B cell (primary cell): ENCODE measurements around the gene ECE1. TPM values are rescaled to one million over a fixed set of nuclear protein-coding genes. Genes with fewer than 3 reads are reported as not detected.

ENCODE experiments used
- ATAC-seq: fragments of 200-7000 bp; cut with Tn5 transposase; one replicate; pipeline ENCODE4 v1.10.0; 2021; ENCODE audit warnings: low read depth, mild to moderate bottlenecking, moderate number of reproducible peaks, moderate library complexity
- CTCF ChIA-PET: fragments of 350-600 bp; sonication (Branson Sonifier 250); formaldehyde crosslinking; loops from one replicate; lab custom pipeline; 2021; ENCODE audit warnings: antibody characterized with exemption, inconsistent platforms; lab: Charles Lee
- POLR2A ChIA-PET: fragments of 350-600 bp; sonication (Branson Sonifier 250); formaldehyde crosslinking; loops from one replicate; lab custom pipeline; 2021; ENCODE audit warnings: antibody characterized with exemption; lab: Charles Lee
- DNase-seq: peaks from one replicate; pipeline ENCODE4 v3.0.0; 2013
- H2AFZ ChIP-seq: 2 replicates; pipeline ENCODE4 v1.6.1; 2012; ENCODE audit warnings: mild to moderate bottlenecking, low read depth, low read length; ENCODE audit not compliant: insufficient read depth, poor library complexity, severe bottlenecking
- H3K27ac ChIP-seq, 2 donors: 1 replicate in 1 of 2; 2 replicates in 1 of 2; pipeline ENCODE4 v1.5.1; 2012 to 2013; ENCODE audit warnings: low read length in 2 of 2, mild to moderate bottlenecking in 2 of 2, moderate library complexity in 1 of 2
- H3K27me3 ChIP-seq, 4 experiments: fragments of 200-600 bp in 1 of 4; sonication (generic) in 1 of 4; replicated peaks in 1 of 4; 1 replicate in 2 of 4; 2 replicates in 2 of 4; pipeline versions ENCODE4 v1.6.1 to v1.7.0; 2013 to 2016; ENCODE audit warnings: low read length in 3 of 4, mild to moderate bottlenecking in 2 of 4, mixed read lengths in 1 of 4, moderate library complexity in 1 of 4; ENCODE audit not compliant: insufficient read depth in 4 of 4, control insufficient read depth in 3 of 4; ENCODE audit errors: control extremely low read depth in 1 of 4
- H3K36me3 ChIP-seq, 2 experiments: replicated peaks in 1 of 2; 1 replicate in 1 of 2; 2 replicates in 1 of 2; pipeline versions ENCODE4 v1.6.1 to v1.7.1; 2013; ENCODE audit warnings: low read length in 1 of 2; ENCODE audit not compliant: insufficient read depth in 2 of 2, control insufficient read depth in 1 of 2; ENCODE audit errors: control extremely low read depth in 1 of 2, extremely low read depth in 1 of 2
- H3K4me1 ChIP-seq, 2 donors: fragments of 200-600 bp in 1 of 2; sonication (generic) in 1 of 2; 1 replicate in 1 of 2; 2 replicates in 1 of 2; pipeline versions ENCODE4 v1.5.1 to v1.6.1; 2013 to 2017; ENCODE audit warnings: low read length in 2 of 2; ENCODE audit not compliant: control insufficient read depth in 2 of 2, insufficient read depth in 2 of 2
- H3K4me2 ChIP-seq: replicated peaks from 2 replicates; pipeline ENCODE3; 2012; ENCODE audit warnings: mild to moderate bottlenecking, low read depth, low read length; ENCODE audit not compliant: poor library complexity, severe bottlenecking
- H3K4me3 ChIP-seq, 5 experiments: fragments of 200-600 bp in 1 of 5; sonication (generic) in 1 of 5; 1 replicate in 3 of 5; 2 replicates in 2 of 5; pipeline versions ENCODE4 v1.5.1 to v1.7.0; 2011 to 2016; ENCODE audit warnings: low read length in 4 of 5, mild to moderate bottlenecking in 4 of 5, low read depth in 2 of 5, control low read depth in 1 of 5, moderate library complexity in 1 of 5; ENCODE audit not compliant: insufficient read depth in 1 of 5; ENCODE audit errors: control extremely low read depth in 1 of 5, extremely low read depth in 1 of 5
- H3K79me2 ChIP-seq: fragments of 200-600 bp; sonication (generic); one replicate; pipeline ENCODE4 v1.6.0; 2016; ENCODE audit warnings: low read length; ENCODE audit not compliant: control insufficient read depth, insufficient read depth
- H3K9ac ChIP-seq: fragments of 200-600 bp; sonication (generic); 2 replicates; pipeline ENCODE4 v1.6.1; 2017; ENCODE audit warnings: mild to moderate bottlenecking, low read length, moderate library complexity
- H3K9me3 ChIP-seq, 3 donors: one replicate each; pipeline versions ENCODE4 v1.6.1 to v1.7.1; 2013; ENCODE audit warnings: low read length in 2 of 3; ENCODE audit not compliant: control insufficient read depth in 2 of 3, insufficient read depth in 1 of 3; ENCODE audit errors: control extremely low read depth in 1 of 3
- H4K20me1 ChIP-seq: 2 replicates; pipeline ENCODE4 v1.6.0; 2012; ENCODE audit warnings: mild to moderate bottlenecking, low read length; ENCODE audit not compliant: insufficient read depth, control insufficient read depth, poor library complexity, severe bottlenecking
- H3K27ac Mint-ChIP-seq: one replicate; pipeline ENCODE4 v1.8.0; 2021; ENCODE audit warnings: mixed read lengths
- H3K27me3 Mint-ChIP-seq: one replicate; pipeline ENCODE4 v1.8.0; 2021; ENCODE audit warnings: mixed read lengths
- H3K4me1 Mint-ChIP-seq: one replicate; pipeline ENCODE4 v1.8.0; 2021; ENCODE audit warnings: mixed read lengths
- H3K4me3 Mint-ChIP-seq: one replicate; pipeline ENCODE4 v1.8.0; 2021; ENCODE audit warnings: mixed read lengths
- H3K9me3 Mint-ChIP-seq: one replicate; pipeline ENCODE4 v1.8.0; 2022; ENCODE audit warnings: mixed read lengths; ENCODE audit not compliant: insufficient read depth
- CTCF ChIP-seq: fragments of 200-600 bp; IDR thresholded peaks from one replicate; pipeline ENCODE4 v1.8.0; 2022; ENCODE audit warnings: antibody characterized with exemption, mild to moderate bottlenecking
- EZH2 ChIP-seq: IDR thresholded peaks from 2 replicates; pipeline ENCODE4 v1.6.1; 2012; ENCODE audit warnings: borderline replicate concordance, low read depth, mild to moderate bottlenecking, moderate library complexity, low read length; ENCODE audit not compliant: insufficient read depth, poor library complexity, severe bottlenecking
- WGBS: methylation state at CpG from one replicate; pipeline ENCODE4 v1.1.5; 2013; ENCODE audit warnings: missing lambda C conversion rate; ENCODE audit not compliant: insufficient coverage; 5-methylcytosine and 5-hydroxymethylcytosine counted together
- intact Hi-C: fragments of 100-400 bp; cut with micrococcal nuclease; formaldehyde crosslinking; loops from one replicate; pipeline ENCODE4 v1.10.0; 2022
- polyA plus RNA-seq: library from polyadenylated mRNA; depleted of rRNA; stranded (reverse); fragments of >200 nt; gene quantifications from 2 replicates; pipeline ENCODE4 v1.2.3, GENCODE V29; 2012
- total RNA-seq, 2 donors: library from RNA; stranded (reverse); fragments of 120-200 nt in 1 of 2; gene quantifications; 1 replicate in 1 of 2; 2 replicates in 1 of 2; pipeline versions ENCODE4 v1.2.3 to v1.2.4, GENCODE V29; 2013 to 2022

The ECE1 gene
- total and polyA plus RNA-seq, 2 donors (not counting 1 experiment from before 2014, with no cell fraction given), result 46.7 to 133 TPM

- WGBS, result 95% methylated on average over 8 of the region's 8 CpGs
- H3K4me3 ChIP-seq, result no peak overlapping the region
- H3K79me2 ChIP-seq, result peaks cover 32% of the 10 kb centered on the region
- H3K9me3 Mint-ChIP-seq, result no peaks in the 10 kb centered on the region
- peaks cover 10% of the 10 kb centered on the region for H3K4me1 Mint-ChIP-seq
- peaks cover 7% of the 10 kb centered on the region for H4K20me1 ChIP-seq
- CTCF ChIA-PET, result interaction anchor here (1.3 to 7.6 kb wide), 7 partner anchors 11 to 95 kb away, joined by 5 to 168 read pairs (median 29); no protein-coding TSS in a partner anchor
- H3K27me3 ChIP-seq, result no peaks in the 10 kb centered on the region
- no peak overlapping the region for H3K27ac ChIP-seq
- no peak overlapping the region for H3K9ac ChIP-seq
- H3K4me1 ChIP-seq, result peaks cover 0 to 7% of the 10 kb centered on the region in 2 donors
- H3K4me3 Mint-ChIP-seq, result no peak overlapping the region
- no peak overlapping the region for H3K27ac Mint-ChIP-seq
- no peak overlapping the region for H2AFZ ChIP-seq
- no peaks in the 10 kb centered on the region for H3K27me3 Mint-ChIP-seq
- no peaks in the 10 kb centered on the region for H3K9me3 ChIP-seq
- no peak overlapping the region for H3K4me2 ChIP-seq
- peaks cover 18 to 78% of the 10 kb centered on the region in 2 experiments for H3K36me3 ChIP-seq
- no peak for DNase-seq
- intact Hi-C loops, result no loop called here
- ATAC-seq, result no peak
- POLR2A ChIA-PET, result interaction anchor here (3.9 kb wide), 1 partner anchor 21 kb away, joined by 17 read pairs; no protein-coding TSS in a partner anchor
- no peak for TF ChIP-seq EZH2
- no peak for TF ChIP-seq CTCF
Measured at GRCh38 chr1:21272540-21272939, 17.7 kb downstream of the ECE1 start.

GRCh38 chr1:21271550-21271949, 18.7 kb downstream of the ECE1 start:
- Histone ChIP-seq H3K27me3 (no peaks in the 10 kb centered on the region), H3K27ac (no peak overlapping the region), H3K9ac (no peak overlapping the region), H3K4me3 (no peak overlapping the region), H2AFZ (no peak overlapping the region), H3K36me3 (peaks cover 17 to 82% of the 10 kb centered on the region in 2 experiments), H3K9me3 (no peaks in the 10 kb centered on the region), H4K20me1 (peaks cover 10% of the 10 kb centered on the region), H3K4me2 (no peak overlapping the region), H3K4me1 (peaks cover 0 to 7% of the 10 kb centered on the region in 2 donors), H3K79me2 (peaks cover 27% of the 10 kb centered on the region)
- Mint-ChIP-seq H3K9me3 (no peaks in the 10 kb centered on the region), H3K4me1 (peaks cover 10% of the 10 kb centered on the region), H3K4me3 (no peak overlapping the region), H3K27ac (peak overlapping the region; percentile 5), H3K27me3 (no peaks in the 10 kb centered on the region)
- intact Hi-C loops, result no loop called here
- ATAC-seq (no peak), DNase-seq (no peak)
- CTCF ChIA-PET, result interaction anchor here (0.6 to 7.6 kb wide), 15 partner anchors 7 to 96 kb away, joined by 3 to 168 read pairs (median 29); partner anchors contain the start of gene ECE1
- no peak for TF ChIP-seq EZH2
- POLR2A ChIA-PET, result interaction anchor here (1.3 to 3.9 kb wide), 2 partner anchors 22 to 62 kb away, joined by 6 to 17 read pairs; no protein-coding TSS in a partner anchor
- 100% methylated on average over 5 of the region's 6 CpGs for WGBS
